Hematopoietic multipotent progenitor cell treated with erythropoietin and hydrocortisone succinate and interleukin-3 and kit ligand, for 17 days (in vitro differentiated cells): ENCODE data around the gene VENTX.

ENCODE experiments used
- DNase-seq: peaks from one replicate; pipeline ENCODE4 v3.0.0-alpha.2; 2015; ENCODE audit warnings: low spot score

VENTX gene, protein sequence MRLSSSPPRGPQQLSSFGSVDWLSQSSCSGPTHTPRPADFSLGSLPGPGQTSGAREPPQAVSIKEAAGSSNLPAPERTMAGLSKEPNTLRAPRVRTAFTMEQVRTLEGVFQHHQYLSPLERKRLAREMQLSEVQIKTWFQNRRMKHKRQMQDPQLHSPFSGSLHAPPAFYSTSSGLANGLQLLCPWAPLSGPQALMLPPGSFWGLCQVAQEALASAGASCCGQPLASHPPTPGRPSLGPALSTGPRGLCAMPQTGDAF

DNA sequence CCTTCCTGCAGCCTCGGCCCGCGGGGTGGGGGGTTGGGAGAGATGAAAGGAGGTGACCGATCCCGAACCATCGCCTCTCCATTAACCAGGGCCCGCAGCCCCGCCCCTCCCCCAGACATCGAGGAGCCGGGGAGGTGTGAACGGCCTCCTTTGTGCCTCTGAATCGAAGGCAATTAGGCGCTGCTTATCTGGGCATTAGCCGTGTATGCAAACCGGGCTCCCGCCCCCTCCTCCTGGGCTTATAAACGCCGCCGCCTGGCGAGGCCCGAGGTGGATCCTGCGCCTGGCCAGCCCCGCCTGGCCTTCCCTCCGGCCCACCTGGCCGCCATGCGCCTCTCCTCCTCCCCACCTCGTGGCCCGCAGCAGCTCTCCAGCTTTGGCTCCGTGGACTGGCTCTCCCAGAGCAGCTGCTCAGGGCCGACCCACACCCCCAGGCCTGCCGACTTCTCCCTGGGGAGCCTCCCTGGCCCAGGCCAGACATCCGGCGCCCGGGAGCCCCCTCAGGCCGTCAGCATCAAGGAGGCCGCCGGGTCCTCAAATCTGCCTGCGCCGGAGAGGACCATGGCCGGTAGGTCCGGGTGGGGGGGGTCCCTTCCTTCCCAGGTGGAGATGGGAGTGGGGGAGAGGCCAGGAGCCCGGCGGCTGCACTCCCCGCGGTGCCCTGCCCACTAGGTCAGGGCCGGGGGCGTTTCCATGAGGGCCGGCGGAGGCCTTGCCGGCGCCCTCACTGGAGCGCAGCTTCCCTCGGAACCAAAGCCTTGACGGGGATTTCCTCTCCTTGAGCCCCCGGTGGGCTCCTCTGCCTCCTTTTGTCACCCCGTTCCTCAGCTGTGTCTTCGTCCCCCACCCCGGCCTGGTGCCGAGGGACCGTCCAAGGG is at the start of gene VENTX:
Gene VENTX (plus strand): TSS at position 268 of the 878 bp plus-strand sequence. CDS start 60 bp downstream, at position 328.
- no peak for DNase-seq

DNA sequence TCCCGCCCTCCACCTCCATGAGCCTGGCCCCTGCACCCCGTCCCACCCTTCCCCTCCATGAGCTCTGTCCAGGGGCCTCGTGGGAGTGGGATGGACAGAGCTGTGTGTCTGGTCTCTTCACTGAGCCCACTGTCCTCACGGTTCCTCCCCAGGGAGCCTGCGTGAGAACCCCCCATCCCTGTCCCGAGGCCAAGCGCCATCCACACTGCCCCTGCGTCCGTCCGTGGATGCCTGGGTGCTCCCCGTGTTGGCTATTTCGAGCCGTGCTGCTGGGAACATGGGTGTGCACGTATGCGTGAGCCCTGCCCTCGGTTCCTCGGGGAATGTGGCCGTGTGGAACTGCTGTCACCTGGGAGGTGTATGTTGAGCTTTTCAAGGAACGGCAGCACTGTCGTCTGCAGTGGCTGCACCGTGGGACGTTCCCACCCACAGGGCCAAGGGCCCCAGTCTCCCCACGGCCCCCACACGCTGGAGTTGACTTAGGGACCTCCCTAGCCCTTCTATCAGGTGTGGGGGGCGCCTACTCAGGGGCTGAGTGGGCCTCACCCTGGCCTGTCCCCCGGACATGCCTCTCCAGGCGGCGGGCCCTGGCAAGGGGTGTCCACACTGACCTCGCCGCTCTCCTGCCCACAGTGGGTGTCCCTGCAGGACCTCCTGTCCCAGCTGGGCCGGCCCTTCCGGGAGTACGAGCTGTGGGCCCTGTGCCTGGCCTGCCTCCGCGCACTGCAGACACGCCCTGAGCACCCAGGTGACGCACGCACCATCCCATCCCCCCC is 49.6 kb upstream of the VENTX start:
- no peak for DNase-seq

DNA sequence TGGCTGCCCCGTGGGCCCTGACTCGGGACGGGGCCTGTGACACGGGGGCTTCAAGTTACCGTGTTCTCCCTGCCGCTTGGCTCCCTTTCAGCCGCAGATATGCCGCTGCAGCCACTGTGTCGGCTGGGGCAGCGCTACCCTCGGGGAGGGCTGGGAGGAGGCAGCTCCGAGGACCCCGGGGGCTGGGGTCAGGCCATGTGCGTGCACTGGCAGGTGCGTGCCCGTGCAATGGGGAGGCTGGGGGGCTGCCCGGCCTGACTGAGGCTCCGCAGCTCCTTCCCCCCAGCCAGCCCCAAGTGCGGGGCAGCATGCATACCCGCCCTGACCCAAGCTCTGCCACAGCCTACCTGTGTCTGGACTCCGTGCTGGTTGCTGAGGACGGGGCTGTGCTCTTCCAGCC is 48.4 kb upstream of the VENTX start:
- DNase-seq, result no peak

DNA sequence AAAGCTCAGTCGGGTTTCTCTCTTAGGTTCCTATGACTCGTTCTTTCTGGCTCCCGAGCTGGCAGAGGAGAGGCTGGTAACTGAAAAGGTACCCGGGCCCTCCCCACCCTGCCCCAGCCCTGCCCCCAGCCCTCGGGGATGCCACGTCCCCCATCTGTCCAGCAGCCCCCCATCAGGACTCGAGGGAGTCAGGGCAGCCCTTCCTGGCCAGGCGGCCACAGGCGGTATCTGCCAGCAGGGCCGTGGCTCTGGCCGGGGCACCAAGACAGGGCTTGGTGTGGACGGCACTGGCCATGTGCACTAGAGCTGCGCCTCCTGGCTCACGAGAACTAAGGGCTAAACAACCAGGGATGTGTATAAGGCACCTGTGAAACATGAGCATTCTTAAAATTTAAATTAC is 47.9 kb upstream of the VENTX start:
- DNase-seq, result no peak

DNA sequence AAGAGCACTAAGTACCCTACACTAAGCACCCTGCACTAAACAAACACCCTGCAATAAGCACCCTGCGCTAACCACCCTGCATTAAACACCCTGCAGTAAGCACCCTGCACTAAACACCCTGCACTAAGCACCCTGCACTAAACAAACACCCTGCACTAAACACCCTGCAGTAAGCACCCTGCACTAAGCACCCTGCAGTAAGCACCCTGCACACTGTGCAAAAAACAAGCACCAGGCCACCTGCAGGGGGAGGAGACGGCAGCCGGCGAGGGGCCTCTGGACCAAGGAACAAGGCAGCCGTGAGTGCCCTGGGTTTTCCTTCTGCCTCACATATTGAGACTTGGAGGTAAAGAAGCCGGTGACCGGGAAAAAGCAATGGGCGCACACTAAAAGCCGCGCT is 47.4 kb upstream of the VENTX start:
- no peak for DNase-seq

DNA sequence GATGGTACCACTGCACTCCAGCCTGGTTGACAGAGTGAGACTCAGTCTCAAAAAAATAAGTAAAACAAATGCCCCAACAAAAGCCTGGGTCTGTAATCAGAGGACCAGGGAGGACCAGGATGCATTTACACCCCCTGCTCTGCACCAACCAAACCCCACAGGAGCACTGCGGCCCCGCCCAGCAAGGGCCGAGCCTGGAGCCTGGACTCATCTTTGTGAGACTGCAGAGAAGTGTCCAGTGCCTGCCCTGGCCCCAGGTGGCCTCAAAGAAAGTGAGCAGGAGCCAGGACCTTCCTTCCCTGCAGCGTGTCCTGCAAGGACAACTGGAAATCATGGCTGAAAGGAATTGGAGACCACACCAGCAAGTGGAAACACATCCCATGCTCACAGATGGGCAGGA is 46.0 kb upstream of the VENTX start:
- no peak for DNase-seq

DNA sequence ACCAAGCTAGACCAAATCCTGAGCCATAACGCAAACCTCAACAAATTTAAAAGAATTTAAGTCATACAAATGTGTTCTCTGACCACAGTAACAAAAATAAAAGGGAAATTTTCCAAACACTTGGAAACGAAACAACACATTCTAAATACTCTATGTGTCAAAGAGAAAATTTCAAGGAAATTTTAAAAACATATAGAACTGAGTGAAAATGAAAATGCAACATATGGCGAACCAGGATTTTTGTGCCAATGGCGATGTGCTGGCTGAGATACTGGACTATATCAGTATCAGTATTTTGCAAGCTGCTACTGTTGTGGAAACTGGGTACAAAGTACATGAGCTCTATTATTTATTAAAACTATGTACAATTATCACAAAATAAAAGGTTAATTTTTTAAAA is 43.5 kb upstream of the VENTX start:
- no peak for DNase-seq

DNA sequence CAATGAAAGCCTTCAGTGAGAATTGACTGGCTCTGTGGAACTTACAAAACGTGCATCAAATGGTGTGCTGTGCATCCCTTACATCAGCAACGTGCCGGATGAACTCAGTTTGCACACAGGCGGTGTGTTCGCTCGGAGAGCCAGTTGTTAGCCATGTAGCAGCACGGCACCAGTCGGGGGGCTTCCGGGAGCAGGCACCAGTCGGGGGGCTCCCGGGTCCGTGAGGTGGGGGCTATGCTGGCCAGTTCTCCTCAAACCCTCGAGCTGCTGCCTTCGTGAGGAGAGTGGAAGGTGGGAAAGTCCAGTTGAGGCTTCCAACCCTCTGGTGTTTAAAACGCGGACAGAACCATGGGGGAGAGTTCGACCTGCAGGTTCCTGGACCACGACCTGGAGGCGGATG is 42.6 kb upstream of the VENTX start:
- no peak for DNase-seq

DNA sequence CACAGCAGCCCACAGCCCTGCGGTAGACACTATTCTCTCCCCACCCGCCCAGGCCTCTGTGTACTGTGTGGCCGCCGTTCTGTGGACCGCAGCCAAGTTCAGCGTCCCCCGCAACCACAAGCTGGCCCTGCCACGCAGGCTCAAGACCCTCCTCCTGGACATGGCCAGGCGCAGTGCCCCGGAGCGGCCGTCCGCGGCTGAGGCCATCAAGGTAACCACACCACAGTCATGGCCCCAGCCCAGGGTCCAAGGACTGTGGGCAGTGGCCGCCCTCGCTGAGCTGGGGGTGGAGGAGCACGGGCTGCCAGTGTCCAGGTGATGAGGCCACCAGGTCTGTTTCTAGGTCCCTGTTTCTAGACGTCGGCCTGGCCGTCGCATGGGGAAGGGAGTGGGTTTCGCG is 42.0 kb upstream of the VENTX start:
- DNase-seq, result no peak

DNA sequence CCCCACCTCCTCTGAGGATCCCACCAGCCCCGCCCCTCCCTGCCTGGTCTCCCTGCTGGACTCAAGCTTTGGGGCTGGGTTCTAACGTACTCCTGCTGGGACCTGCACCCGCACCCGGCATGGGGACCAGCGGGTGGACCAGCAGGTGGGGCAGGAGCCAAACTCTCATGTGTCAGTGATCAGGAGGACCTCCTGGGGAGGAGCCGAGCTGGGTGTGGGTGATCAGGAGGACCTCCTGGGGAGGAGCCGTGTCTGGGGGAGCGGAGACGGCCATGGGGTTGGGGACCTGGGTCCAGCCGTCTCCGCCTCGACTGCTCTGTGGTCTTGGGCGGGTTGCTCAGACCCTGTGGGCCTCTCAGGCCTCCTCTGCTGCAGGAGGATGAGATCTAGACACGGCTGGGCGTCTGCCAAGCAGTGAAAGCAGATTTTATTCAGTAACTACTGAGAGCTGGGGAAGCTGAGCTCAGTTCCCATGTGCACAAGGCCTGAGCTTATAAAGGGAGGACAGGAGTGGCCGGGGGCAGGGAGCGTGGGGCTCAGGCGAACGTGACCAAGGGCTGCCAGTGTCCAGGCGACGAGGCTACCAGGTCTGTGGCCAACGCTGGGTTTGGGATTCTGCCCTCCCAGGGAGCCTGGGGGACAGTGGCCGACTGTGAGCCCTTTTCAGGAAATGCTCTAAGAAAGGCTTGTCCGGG is 41.3 kb upstream of the VENTX start:
- no peak for DNase-seq

DNA sequence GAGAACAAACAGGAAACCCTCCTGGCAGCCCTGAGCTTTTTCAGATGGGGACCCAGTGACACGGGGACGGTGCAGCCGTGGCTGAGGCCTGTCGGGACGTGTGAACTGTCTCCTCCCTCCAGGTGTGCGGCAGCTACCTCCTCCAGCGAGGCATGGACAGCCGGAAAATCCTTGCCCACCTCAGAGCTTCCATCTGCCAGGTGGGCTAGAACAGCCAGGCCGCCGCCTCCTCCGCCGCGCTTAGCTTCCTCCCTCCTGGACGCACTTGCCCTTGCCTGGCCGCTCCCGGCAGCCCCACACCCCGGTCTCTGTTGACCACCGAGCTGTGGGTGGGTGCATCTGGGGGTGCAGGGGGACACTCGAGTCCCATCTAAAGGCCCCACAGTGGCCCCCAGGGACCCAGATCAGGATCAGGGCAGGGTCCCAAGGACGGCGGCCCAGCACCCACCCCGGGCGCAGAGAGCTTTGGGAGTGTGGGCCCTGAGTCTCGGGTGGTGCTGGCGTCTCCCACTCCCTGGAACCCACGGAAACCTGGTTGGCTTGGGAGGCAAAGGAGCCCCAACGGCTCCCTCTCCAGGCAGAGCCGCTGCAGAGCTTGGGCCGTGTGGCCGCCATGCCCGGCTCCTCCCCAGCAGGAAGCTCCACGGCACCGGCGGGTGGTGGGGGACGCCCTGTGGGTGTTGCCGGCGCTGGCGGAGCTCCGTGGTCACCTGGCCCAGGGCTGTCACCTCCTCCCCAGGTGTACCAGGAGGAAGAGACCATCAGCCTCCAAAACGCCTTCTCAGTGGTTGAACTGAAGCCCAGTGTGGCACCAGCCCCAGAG is 40.5 kb upstream of the VENTX start:
- DNase-seq, result no peak

DNA sequence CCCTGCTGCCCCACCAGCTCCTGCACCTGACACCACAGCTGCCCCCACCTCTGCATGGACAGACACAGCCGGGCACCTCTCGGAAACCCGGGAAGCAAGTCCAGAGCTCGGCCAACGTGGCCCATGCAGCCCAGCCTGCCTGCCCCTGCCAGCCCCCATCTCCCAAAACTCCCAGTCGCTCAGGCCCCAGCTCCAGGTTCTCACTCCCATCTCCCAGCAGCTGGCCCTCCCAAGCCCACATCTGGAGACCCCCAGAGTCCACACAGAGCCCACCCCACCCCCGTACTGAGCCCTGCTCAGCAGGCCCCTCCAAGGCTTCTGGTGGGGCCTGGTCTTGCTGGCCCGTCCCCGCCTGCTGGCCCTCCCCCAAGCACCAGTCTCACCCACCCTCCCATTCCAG is 39.9 kb upstream of the VENTX start:
- DNase-seq, result no peak

DNA sequence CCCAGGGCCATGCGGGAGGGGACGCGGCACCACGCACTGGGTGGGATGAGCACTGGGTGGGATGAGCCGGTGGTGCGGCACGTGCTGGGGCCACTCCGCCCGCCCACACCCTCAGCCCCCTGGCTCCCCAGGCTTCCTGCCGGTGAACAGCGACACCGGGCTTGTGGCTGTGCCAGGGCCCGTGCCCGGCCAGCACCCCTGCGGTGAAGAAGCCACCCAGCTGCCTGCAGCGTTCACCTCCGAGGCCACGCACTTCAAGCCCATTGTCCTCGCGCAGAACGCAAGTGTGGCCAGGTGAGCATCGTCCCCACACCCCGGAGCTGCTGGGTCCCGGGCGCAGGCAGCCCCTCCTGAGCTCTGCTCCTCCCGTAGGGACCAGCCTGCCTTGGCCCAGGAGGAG is 39.4 kb upstream of the VENTX start:
- DNase-seq, result no peak

DNA sequence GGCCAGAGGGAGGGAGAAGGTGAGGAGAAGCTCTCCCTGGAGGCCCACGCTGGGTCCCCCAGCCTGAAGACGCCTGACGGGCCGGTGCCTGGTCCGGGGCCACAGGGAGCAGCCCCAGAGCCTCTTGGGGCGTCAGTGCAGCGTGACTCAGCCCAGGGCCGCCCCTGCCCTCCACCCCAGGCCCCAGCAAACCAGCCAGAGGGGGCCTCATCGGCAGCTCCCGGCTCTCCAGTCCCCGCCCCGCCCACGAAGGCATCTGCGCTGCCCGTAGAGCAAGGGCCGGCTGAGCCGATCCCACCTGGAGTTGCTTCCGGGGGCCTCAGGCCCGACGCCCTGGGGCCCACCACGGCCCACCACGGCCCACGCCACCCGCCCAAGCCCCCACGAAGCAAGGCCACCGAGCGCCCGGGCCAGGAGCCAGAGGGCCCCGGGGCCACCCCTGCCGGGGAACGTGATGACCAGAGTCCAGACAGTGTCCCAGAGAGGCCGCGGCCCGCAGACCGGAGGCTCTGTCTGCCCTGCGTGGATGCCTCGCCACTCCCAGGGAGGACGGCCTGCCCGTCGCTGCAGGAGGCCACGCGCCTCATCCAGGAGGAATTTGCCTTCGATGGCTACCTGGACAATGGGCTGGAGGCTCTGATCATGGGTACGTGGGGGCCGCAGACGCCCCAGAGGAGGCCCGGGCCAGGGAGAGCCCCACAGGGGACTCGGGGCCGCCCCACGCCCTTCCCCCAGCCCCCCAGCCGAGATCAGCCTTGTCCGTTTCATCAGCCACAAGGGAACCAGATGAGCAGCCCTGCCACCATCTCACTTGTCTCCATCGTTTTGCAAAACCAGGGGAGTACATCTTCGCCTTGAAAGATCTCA is 38.8 kb upstream of the VENTX start:
- DNase-seq, result no peak

DNA sequence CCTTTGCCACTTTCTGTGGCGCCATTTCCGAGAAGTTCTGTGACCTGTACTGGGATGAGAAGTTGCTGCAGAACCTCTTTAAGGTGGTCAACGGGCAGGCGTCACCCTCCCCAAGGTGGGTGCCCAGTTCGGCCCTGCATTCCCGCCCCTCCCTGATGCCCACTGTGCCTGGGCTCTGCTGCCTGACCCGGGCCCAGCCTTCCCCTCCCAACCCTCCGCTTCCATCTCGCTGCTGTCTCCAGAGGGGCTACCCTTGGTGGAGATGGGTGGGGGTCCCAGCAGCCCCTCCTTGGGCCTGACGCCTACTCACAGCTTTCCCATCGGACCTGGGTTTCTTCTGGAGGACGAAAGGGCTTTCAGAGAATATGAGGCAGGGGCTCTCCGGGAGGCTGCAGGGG is 38.2 kb upstream of the VENTX start:
- no peak for DNase-seq

DNA sequence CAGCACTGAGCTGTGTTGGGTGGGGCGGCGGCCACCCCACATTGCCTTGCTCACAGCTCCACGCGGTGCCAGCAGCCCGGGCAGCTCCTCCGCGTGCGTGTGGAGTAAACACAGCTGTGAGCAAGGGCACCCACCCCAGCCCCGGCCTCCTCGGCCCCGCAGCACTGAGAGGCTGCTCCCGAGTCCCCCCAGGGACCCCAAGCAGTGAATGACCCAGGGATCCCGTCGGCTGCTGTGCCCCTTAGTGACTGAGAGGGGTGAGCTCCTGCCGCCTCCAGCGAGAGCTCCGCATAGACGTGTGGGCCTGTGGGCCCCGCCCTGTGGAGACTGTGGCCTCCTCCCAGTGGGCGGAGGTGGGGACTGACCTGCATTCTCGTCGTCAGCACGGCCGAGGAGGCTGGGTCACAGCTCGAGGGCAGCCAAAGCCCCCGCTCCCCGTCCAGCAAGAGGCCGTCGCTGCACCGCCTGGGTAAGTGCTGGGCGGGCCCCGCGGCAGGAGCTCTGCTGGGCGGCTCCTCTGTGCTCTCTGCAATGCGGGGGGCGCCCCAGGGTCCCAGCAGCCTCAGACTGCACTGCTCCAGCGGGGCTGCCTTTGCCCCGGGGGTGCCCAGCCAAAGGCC is 37.6 kb upstream of the VENTX start:
- no peak for DNase-seq

DNA sequence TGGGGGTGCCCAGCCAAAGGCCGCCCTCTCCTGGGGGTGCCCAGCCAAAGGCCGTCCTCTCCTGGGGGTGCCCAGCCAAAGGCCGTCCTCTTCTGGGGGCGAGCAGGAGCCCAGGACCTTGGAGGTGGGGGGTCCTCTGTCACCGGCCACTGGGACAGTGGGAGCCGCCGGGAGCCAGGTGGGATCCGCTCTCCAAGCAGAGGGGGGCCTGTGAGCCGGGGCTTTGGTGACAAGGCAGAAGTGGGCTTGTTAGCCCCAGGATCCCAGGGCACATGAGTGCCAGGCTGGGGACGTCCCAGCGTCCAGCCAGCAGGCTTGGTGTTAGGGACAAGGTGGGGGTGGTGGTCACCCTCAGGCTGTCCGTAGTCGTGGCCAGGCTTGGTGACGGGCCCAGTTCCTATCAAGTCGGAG is 37.0 kb upstream of the VENTX start:
- no peak for DNase-seq

DNA sequence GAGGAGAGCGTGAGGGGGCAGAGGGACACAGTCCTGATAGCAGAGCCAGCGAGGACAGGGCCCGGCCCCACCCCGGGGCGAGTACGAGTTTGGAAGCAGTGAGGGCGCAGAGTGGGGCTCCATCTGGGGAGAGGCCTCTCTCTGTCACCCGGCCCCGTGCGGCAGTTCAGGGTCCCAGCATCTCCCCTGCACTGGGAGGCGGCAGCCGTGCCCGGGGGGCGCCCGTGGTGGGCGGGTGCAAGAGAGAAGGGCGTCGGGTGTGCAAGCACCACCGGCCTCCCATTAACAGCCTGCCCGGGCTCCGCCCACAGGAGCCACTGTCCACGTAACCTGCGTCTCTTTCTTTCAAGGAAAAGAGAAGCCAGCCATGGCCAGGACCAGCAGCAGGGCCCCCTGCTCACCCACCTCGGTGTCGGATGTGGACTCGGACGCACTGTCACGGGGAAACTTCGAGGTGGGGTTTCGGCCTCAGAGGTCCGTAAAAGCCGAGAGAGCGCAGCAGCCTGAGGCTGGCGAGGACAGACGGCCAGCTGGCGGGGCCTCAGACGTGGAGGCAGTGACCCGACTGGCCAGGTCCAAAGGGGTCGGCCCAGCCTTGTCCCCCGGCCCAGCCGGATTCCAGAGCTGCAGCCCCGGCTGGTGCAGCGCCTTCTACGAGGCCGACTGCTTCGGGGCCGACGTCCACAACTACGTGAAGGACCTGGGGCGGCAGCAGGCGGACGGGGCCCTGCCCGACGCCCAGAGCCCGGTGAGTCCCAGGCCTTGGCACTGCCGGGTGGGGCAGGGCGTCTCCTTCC is 36.3 kb upstream of the VENTX start:
- no peak for DNase-seq
